HG02938 (cell line): ENCODE measurements around the gene FAM124B.

Experiments used
- ATAC-seq: cut with Tn5 transposase; IDR thresholded peaks from one replicate; pipeline ENCODE4 v1.9.1; 2021; ENCODE audit warnings: mild to moderate bottlenecking, moderate library complexity; ENCODE audit not compliant: unreplicated experiment

Gene FAM124B

DNA sequence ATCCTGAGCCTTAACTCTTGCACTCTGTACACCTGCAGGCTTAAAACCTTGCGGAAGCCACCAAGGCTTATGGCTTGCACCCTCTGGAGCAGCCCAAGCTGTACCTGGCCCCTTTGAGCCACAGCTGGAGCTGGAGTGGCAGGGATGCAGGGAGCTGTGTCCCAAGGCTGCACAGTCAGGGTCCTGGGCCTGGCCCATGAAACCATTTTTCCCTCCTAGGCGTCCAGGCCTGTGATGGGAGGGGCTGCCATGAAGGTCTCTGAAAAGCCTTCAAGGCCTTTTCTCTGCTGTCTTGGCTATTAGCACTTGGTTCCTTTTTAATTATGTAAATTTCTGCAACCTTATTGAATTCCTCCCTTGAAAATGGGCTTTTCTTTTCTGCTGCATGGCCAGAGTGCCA is 56.4 kb downstream of the FAM124B start:
- ATAC-seq, result no peak

DNA sequence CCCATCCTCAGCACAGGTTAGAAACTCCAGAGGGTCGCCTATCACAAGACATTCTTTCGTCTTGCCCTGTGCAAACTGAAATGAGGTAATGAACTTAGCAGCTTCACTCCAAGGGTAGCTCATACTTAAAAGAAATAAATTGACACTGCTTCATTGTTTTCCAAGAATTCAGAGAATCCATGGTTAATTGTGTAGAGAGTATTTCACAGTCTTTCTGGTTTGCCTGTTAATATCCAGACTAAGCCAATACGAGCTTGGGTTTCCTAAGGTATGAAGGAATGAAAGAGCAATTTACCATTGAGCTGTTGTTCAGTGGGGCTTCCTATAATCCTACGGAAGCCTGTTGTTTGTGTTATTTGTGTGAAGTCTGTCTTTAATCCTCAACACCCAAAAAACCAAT is 58.7 kb downstream of the FAM124B start:
- no peak for ATAC-seq

DNA sequence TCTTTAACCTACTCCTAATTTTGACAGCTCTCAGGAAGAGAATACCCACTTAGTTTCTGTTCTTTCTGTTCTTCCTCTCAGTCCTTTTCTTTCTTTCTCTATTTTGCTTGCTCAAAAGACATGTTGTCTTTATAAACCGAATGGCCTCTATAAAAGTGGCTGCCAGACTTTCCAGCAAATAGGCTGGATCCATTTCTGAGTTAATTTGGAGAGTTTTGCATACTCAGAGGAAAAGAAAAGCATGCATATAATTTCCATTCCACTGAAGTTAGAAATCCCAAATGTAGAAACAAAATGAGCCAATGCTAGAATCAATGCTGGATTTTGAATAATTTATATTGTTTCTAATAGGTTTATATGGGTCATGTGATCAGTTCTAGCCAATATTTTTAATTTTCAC is 65.9 kb downstream of the FAM124B start:
- ATAC-seq, result no peak

DNA sequence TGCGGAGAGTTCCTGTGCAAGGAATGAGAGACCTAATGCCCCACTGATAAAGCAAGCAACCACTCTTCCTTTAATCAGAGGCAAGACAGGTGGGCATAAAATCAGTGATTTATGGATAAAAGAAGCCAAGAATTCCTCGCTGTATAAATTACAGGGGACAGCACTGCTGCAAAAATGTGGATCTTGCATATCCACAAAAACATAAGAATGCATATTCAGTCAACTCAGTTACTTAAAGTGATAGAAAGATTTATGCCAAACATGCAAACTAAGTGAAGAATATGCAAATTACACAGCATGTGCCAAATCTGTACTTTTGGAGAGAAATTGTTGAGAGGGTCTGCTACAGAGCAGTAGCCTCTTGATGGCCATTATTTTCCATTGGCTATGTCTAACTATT is 67.2 kb downstream of the FAM124B start:
- no peak for ATAC-seq

DNA sequence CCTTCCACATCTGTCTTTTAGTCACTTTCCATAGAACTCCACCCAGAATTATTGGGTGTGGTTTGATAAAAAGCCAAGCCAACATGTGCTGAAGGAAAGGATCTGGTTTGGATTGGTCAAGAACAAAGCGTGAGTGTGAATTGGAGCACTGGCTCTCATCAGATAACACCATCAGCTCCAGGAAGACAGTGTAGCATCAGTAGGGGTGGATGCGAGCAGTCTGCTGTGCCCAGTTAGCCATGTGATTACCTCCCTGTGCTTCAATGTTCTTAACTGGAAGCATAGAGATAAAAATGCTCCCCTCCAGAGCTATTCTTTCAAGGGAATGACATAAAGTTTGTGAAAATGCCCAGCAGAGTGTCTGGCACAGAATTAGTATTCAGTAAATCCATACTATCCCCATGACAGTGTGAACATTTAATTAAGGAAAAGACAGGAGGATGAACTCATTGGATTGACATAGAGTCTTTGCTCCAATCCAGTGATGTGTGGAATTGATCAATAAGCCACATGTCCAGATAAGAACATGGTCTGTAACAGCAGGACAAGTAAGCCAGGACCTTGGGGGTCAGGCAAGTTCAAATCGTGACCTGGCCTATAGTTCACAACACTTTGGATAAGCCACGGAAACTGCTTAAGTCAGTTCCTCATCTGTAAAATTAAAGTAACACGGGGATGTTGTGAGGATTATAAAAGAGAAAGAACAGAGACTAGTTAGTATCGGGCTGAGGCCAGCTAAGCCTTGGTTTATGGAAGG is 68.0 kb downstream of the FAM124B start:
- no peak for ATAC-seq

DNA sequence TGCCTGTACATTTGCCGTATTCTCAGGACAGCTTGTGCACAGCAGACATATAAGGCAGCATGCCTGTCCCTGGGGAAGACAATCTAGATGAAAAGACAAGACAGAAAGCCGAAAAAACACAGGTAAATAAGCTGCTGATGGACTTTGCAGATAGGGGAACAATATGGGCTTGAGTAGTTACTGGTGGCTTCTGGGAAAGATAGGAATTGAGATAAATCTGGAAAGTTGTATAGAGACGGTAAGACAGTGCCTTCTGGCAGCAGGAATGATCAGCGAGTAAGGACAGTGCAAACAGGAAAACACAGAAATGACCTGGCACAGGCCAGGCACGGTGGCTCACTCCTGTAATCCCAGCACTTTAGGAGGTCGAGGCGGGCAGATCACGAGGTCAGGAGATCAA is 70.2 kb downstream of the FAM124B start:
- no peak for ATAC-seq

DNA sequence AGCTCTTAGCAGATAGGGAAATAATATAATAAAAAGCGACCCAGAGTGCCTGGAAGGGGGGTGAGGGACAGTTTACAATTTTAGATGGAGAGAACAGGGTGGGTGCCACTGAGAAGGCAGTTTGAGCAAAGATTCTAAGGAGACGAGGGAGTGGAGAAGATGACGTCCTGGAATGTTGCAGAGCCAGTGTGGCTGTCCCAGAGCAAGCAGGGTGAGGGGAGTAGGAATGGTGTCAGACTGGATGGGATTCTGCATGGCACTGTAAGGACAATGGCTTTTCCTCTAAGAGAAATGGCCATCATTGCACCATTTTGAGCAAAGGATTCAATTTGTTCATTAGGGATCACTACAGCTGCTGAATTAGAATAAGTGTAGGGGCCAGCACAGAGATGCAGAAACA is 73.1 kb downstream of the FAM124B start:
- ATAC-seq, result no peak
